BLaER1 treated with 17β-estradiol and CSF1 and Interleukin-3, amounts not matched to agents 10 nM and 100 nM (cell line): Measurements from ENCODE around the gene RPL35A.
"Not testable (repeated sequence)": the region's sequence is repeated elsewhere in the genome, so short reads cannot be mapped to it uniquely, and the experiment has no call there.

Experiments used
- H3K27ac ChIP-seq, 11 experiments: shearing (Covaris generic); formaldehyde crosslinking; 2 replicates each; pipeline ENCODE4 v1.8.1; 2022
- H3K27me3 ChIP-seq, 11 experiments: shearing (Covaris generic); formaldehyde crosslinking; 2 replicates each; pipeline ENCODE4 v1.8.1; 2022
- H3K36me3 ChIP-seq, 11 experiments: shearing (Covaris generic); formaldehyde crosslinking; 2 replicates each; pipeline ENCODE4 v1.8.1; 2022
- H3K4me1 ChIP-seq, 10 experiments: shearing (Covaris generic); formaldehyde crosslinking; 2 replicates each; pipeline ENCODE4 v1.8.1; 2022
- H3K4me2 ChIP-seq, 11 experiments: shearing (Covaris generic); formaldehyde crosslinking; 2 replicates each; pipeline ENCODE4 v1.8.1; 2022
- H3K4me3 ChIP-seq, 10 experiments: shearing (Covaris generic); formaldehyde crosslinking; 2 replicates each; pipeline ENCODE4 v1.8.1; 2022
- H3K9ac ChIP-seq, 11 experiments: shearing (Covaris generic); formaldehyde crosslinking; 2 replicates each; pipeline ENCODE4 v1.8.1; 2022
- H3K9me3 ChIP-seq, 11 experiments: shearing (Covaris generic); formaldehyde crosslinking; replicated peaks in 1 of 11; 2 replicates each; pipeline ENCODE4 v1.8.1; 2022
- H4K20me1 ChIP-seq, 11 experiments: shearing (Covaris generic); formaldehyde crosslinking; 2 replicates each; pipeline ENCODE4 v1.8.1; 2022
- Cebpa-rat ChIP-seq, 11 experiments: shearing (Covaris generic); IDR thresholded peaks; 2 replicates each; pipeline ENCODE4 v1.8.1; 2022

Gene RPL35A

GRCh38 chr3:197958346-197958745 lies 8.4 kb downstream of the RPL35A start:
- peaks cover 37 to 44% (median 41%) of the 10 kb centered on the region in 11 experiments for H3K36me3 ChIP-seq
- H3K4me3 ChIP-seq: no peak overlapping the region
- H3K4me2 ChIP-seq: peak overlapping the region in 4 of 11 experiments; percentile 81 to 95 (median 92); a peak in 6 of 22 replicates
- H4K20me1 ChIP-seq: peaks cover 32 to 46% (median 40%) of the 10 kb centered on the region in 11 experiments
- no peak overlapping the region for H3K9ac ChIP-seq
- no peaks in the 10 kb centered on the region for H3K9me3 ChIP-seq
- peak overlapping the region in 2 of 11 experiments; percentile 11 to 30; a peak in 1 of 22 replicates for H3K27ac ChIP-seq
- H3K27me3 ChIP-seq: no peaks in the 10 kb centered on the region
- peaks cover 30 to 80% (median 60%) of the 10 kb centered on the region in 10 experiments for H3K4me1 ChIP-seq
- TF ChIP-seq Cebpa-rat (IDR thresholded peaks at IDR 0.05): no peak

DNA sequence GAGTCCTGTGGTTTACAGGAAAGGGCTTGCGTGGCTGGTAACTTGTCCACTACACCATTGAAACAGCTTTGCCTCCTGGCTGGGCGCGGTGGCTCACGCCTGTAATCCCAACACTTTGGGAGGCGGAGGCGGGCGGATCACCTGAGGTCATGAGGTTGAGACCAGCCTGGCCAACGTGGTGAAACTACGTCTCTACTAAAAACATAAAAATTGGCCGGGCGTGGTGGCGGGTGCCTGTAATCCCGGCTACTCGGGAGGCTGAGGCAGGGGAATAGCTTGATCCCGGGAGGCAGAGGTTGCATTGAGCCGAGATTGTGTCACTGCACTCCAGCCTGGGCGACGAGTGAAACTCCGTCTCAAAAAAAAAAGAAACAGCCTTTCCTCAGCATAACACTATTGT lies 8.9 kb downstream of the RPL35A start:
- Histone ChIP-seq H3K27ac (peak overlapping the region in 1 of 11 experiments; percentile 60; a peak in 3 of 22 replicates), H3K4me1 (peaks cover 25 to 75% (median 56%) of the 10 kb centered on the region in 10 experiments)

DNA sequence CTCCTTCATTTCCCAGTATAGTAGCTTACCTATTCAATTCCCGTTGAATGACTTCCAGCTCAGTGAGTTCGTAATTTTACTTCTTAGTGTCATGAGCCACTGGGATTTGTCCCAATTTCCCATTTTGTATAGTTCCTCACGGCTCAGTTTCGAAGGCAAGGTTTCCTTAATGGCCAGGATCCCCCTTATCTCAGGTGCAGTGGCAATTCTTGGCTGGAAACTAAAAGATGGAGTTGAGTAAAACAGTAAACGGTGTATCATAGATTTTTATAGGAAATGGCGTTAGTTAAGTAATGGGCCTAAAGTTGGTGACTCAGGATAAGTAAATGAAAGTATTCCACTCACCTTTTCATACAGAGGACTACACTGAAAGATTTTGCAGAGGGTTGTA lies 9.5 kb downstream of the RPL35A start:
- H3K9ac ChIP-seq: peak overlapping the region in 10 of 11 experiments; percentile 57 to 83 (median 78); a peak in 18 of 22 replicates

More for the DNA sequence above, 8.9 kb downstream of the RPL35A start:
- Histone ChIP-seq H4K20me1 (peaks cover 27 to 41% (median 35%) of the 10 kb centered on the region in 11 experiments), H3K36me3 (peaks cover 32 to 39% (median 36%) of the 10 kb centered on the region in 11 experiments), H3K4me3 (peak overlapping the region in 2 of 10 experiments; percentile 71 to 78; a peak in 3 of 20 replicates), H3K4me2 (peak overlapping the region; percentile 81 to 96 (median 92); a peak in 18 of 22 replicates)
- H3K9ac ChIP-seq, H3K9me3 ChIP-seq, H3K27me3 ChIP-seq: not testable (repeated sequence)

GRCh38 chr3:197959891-197960693 lies 10.1 kb downstream of the RPL35A start, which contains the start of gene LMLN:
Gene LMLN, plus strand, starts transcription at chr3:197960217. Its CDS starts 29 bp downstream, at chr3:197960246.
- Histone ChIP-seq H3K27ac (peak within 1 kb of the TSS; percentile 28 to 71 (median 60)), H3K36me3 (peaks cover 19 to 27% (median 24%) of the 10 kb centered on the region in 11 experiments), H3K4me3 (peak within 1 kb of the TSS; percentile 66 to 92 (median 77)), H3K4me1 (peaks cover 22 to 63% (median 50%) of the 10 kb centered on the region in 10 experiments), H3K9me3 (peaks cover 0 to 4% (median 0%) of the 10 kb centered on the region in 11 experiments; a peak in 1 of 22 replicates), H3K4me2 (peak within 1 kb of the TSS; percentile 86 to 96 (median 92)), H3K27me3 (no peaks in the 10 kb centered on the region), H3K9ac (peak within 1 kb of the TSS; percentile 65 to 83 (median 78)), H4K20me1 (peaks cover 15 to 29% (median 23%) of the 10 kb centered on the region in 11 experiments; a peak in 21 of 22 replicates)
- TF ChIP-seq Cebpa-rat (IDR thresholded peaks at IDR 0.05): no peak

More for the DNA sequence above, 9.5 kb downstream of the RPL35A start:
- peak overlapping the region in 10 of 11 experiments; percentile 4 to 71 (median 46); a peak in 17 of 22 replicates for H3K27ac ChIP-seq
- H4K20me1 ChIP-seq: peaks cover 21 to 35% (median 29%) of the 10 kb centered on the region in 11 experiments
- H3K27me3 ChIP-seq: no peaks in the 10 kb centered on the region
- H3K9me3 ChIP-seq: no peaks in the 10 kb centered on the region
- H3K4me1 ChIP-seq: peaks cover 22 to 69% (median 51%) of the 10 kb centered on the region in 10 experiments
- peak overlapping the region; percentile 81 to 96 (median 92) for H3K4me2 ChIP-seq
- no peak for TF ChIP-seq Cebpa-rat (IDR thresholded peaks at IDR 0.05)
- H3K36me3 ChIP-seq: peaks cover 25 to 33% (median 30%) of the 10 kb centered on the region in 11 experiments
- peak overlapping the region; percentile 66 to 92 (median 77) for H3K4me3 ChIP-seq

GRCh38 chr3:197960694-197961581 lies 10.9 kb downstream of the RPL35A start:
- no peaks in the 10 kb centered on the region for H3K27me3 ChIP-seq
- no peak for TF ChIP-seq Cebpa-rat (IDR thresholded peaks at IDR 0.05)
- peaks cover 5 to 12% (median 7%) of the 10 kb centered on the region in 11 experiments; a peak in 15 of 22 replicates for H3K9me3 ChIP-seq
- H3K4me2 ChIP-seq: peak overlapping the region; percentile 86 to 96 (median 92)
- H3K4me1 ChIP-seq: peaks cover 22 to 54% (median 46%) of the 10 kb centered on the region in 10 experiments
- H3K4me3 ChIP-seq: peak overlapping the region; percentile 66 to 92 (median 77)
- H3K9ac ChIP-seq: peak overlapping the region; percentile 65 to 83 (median 78)
- H4K20me1 ChIP-seq: peaks cover 7 to 20% (median 15%) of the 10 kb centered on the region in 11 experiments; a peak in 19 of 22 replicates
- H3K36me3 ChIP-seq: peaks cover 11 to 18% (median 16%) of the 10 kb centered on the region in 11 experiments
- H3K27ac ChIP-seq: peak overlapping the region; percentile 28 to 71 (median 60); a peak in 19 of 22 replicates

DNA sequence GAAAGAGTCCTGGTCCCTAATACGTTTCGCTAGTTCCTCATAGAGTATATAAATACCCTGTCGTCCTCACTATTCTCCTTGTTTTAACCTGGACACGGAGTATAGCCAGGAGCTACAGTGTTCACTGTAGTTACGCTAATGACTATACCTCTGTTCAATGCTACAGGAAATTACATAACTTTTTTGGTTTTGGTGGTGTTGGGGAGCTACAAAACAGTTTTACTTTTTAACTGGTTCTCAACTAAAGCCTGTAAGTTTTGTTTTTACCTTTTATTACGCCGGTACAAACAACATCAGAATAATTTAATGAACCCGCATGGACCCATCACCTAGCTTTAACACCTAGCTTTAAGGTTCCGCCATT lies 11.6 kb downstream of the RPL35A start:
- TF ChIP-seq Cebpa-rat (IDR thresholded peaks at IDR 0.05): no peak
- Histone ChIP-seq H3K36me3 (peaks cover 4 to 12% (median 9%) of the 10 kb centered on the region in 11 experiments; a peak in 21 of 22 replicates), H3K27me3 (no peaks in the 10 kb centered on the region), H3K27ac (no peak overlapping the region), H3K9me3 (peaks cover 11 to 18% (median 13%) of the 10 kb centered on the region in 11 experiments), H4K20me1 (peaks cover 1 to 14% (median 8%) of the 10 kb centered on the region in 11 experiments; a peak in 18 of 22 replicates), H3K9ac (no peak overlapping the region), H3K4me2 (peak overlapping the region; percentile 86 to 96 (median 92); a peak in 19 of 22 replicates), H3K4me1 (peaks cover 22 to 48% (median 40%) of the 10 kb centered on the region in 10 experiments), H3K4me3 (no peak overlapping the region)

- H3K9me3 ChIP-seq: peaks cover 27 to 34% (median 29%) of the 10 kb centered on the region in 11 experiments
- no peak overlapping the region for H3K4me3 ChIP-seq
- no peak overlapping the region for H3K9ac ChIP-seq
- no peak for TF ChIP-seq Cebpa-rat (IDR thresholded peaks at IDR 0.05)
- no peaks in the 10 kb centered on the region for H3K27me3 ChIP-seq
- H4K20me1 ChIP-seq: no peaks in the 10 kb centered on the region
- no peak overlapping the region for H3K4me2 ChIP-seq
- H3K36me3 ChIP-seq: peaks cover 0 to 11% (median 0%) of the 10 kb centered on the region in 11 experiments; a peak in 3 of 22 replicates
- H3K4me1 ChIP-seq: peaks cover 22 to 32% (median 29%) of the 10 kb centered on the region in 10 experiments
- no peak overlapping the region for H3K27ac ChIP-seq
These were observed 13.1 kb downstream of the RPL35A start for GRCh38 chr3:197963019-197963637.

GRCh38 chr3:197967337-197967989 lies 17.5 kb downstream of the RPL35A start:
- 0 out of 20 replicates have a peak overlapping the region, but pooled peaks of 1 of the 10 experiments have one; percentile 0 for H3K4me3 ChIP-seq
- H3K9me3 ChIP-seq: peaks cover 48 to 65% (median 54%) of the 10 kb centered on the region in 11 experiments
- not testable (repeated sequence) for H3K4me1 ChIP-seq, H3K9ac ChIP-seq, H3K27ac ChIP-seq, H4K20me1 ChIP-seq, H3K27me3 ChIP-seq, H3K4me2 ChIP-seq
- peaks cover 0 to 11% (median 0%) of the 10 kb centered on the region in 11 experiments; a peak in 3 of 22 replicates for H3K36me3 ChIP-seq
